CD14-positive monocyte (primary cell): Measurements from ENCODE around the gene KITLG. TPM values are rescaled to one million over a fixed set of nuclear protein-coding genes. Genes with fewer than 3 reads are reported as not detected.

ENCODE experiments used
- DNase-seq, 3 donors: peaks; one replicate each; pipeline ENCODE4 v3.0.0-alpha.2; 2011 to 2022
- H2AFZ ChIP-seq: 2 replicates; pipeline ENCODE4 v1.6.0; 2012; ENCODE audit warnings: mild to moderate bottlenecking, low read depth, low read length, inconsistent platforms; ENCODE audit not compliant: insufficient read depth, poor library complexity, severe bottlenecking
- H3K27ac ChIP-seq, 2 donors: 1 replicate in 1 of 2; 2 replicates in 1 of 2; pipeline ENCODE4 v1.5.1; 2012 to 2013; ENCODE audit warnings: low read length in 2 of 2, control low read depth in 1 of 2, inconsistent platforms in 1 of 2, low read depth in 1 of 2, mild to moderate bottlenecking in 1 of 2
- H3K27me3 ChIP-seq, 2 donors: one replicate each; pipeline versions ENCODE4 v1.6.0 to v1.6.1; 2011 to 2013; ENCODE audit warnings: low read length in 2 of 2; ENCODE audit not compliant: control insufficient read depth in 2 of 2, insufficient read depth in 2 of 2
- H3K36me3 ChIP-seq, 2 donors: replicated peaks in 1 of 2; 1 replicate in 1 of 2; 2 replicates in 1 of 2; pipeline versions ENCODE4 v1.5.1 to v1.6.1; 2012 to 2013; ENCODE audit warnings: low read length in 2 of 2, control low read depth in 1 of 2, inconsistent platforms in 1 of 2, mild to moderate bottlenecking in 1 of 2; ENCODE audit not compliant: insufficient read depth in 2 of 2, control insufficient read depth in 1 of 2
- H3K4me1 ChIP-seq, 2 donors: 1 replicate in 1 of 2; 2 replicates in 1 of 2; pipeline versions ENCODE4 v1.5.1 to v1.6.1; 2012 to 2013; ENCODE audit warnings: low read length in 2 of 2, control low read depth in 1 of 2, inconsistent platforms in 1 of 2, mild to moderate bottlenecking in 1 of 2, moderate library complexity in 1 of 2; ENCODE audit not compliant: insufficient read depth in 2 of 2, control insufficient read depth in 1 of 2
- H3K4me2 ChIP-seq: replicated peaks from 2 replicates; pipeline ENCODE3; 2012; ENCODE audit warnings: low read length, moderate library complexity, mild to moderate bottlenecking; ENCODE audit not compliant: poor library complexity, severe bottlenecking; ENCODE audit errors: extremely low read depth
- H3K4me3 ChIP-seq, 3 experiments: fragments of 200-600 bp in 1 of 3; sonication (generic) in 1 of 3; replicated peaks in 1 of 3; 1 replicate in 2 of 3; 2 replicates in 1 of 3; pipeline ENCODE4 v1.5.1; 2011 to 2013; ENCODE audit warnings: low read length in 3 of 3, mild to moderate bottlenecking in 3 of 3, control low read depth in 2 of 3, low read depth in 2 of 3, inconsistent platforms in 1 of 3, moderate library complexity in 1 of 3
- H3K79me2 ChIP-seq: 2 replicates; pipeline ENCODE4 v1.6.0; 2012; ENCODE audit warnings: mild to moderate bottlenecking, control low read depth, inconsistent platforms, low read length, moderate library complexity; ENCODE audit not compliant: insufficient read depth
- H3K9ac ChIP-seq: 2 replicates; pipeline ENCODE4 v1.6.0; 2017; ENCODE audit warnings: low read length, mild to moderate bottlenecking; ENCODE audit not compliant: insufficient read depth, poor library complexity, severe bottlenecking
- H3K9me3 ChIP-seq, 2 donors: replicated peaks in 1 of 2; 1 replicate in 1 of 2; 2 replicates in 1 of 2; pipeline versions ENCODE4 v1.5.1 to v1.6.1; 2012 to 2013; ENCODE audit warnings: low read length in 2 of 2, control low read depth in 1 of 2; ENCODE audit not compliant: control insufficient read depth in 1 of 2, insufficient read depth in 1 of 2
- H4K20me1 ChIP-seq: 2 replicates; pipeline ENCODE4 v1.6.0; 2012; ENCODE audit warnings: mild to moderate bottlenecking, low read length, control low read depth, moderate library complexity; ENCODE audit not compliant: insufficient read depth
- H3K27ac Mint-ChIP-seq, 7 donors: one replicate each; pipeline ENCODE4 v1.8.0; 2020; ENCODE audit warnings: mild to moderate bottlenecking in 7 of 7, mixed read lengths in 7 of 7, moderate library complexity in 6 of 7, inconsistent platforms in 2 of 7
- H3K27me3 Mint-ChIP-seq, 3 donors: one replicate each; pipeline ENCODE4 v1.8.0; 2021 to 2022; ENCODE audit warnings: low read depth in 3 of 3, mild to moderate bottlenecking in 3 of 3, mixed read lengths in 3 of 3, moderate library complexity in 3 of 3, inconsistent platforms in 1 of 3
- H3K36me3 Mint-ChIP-seq, 2 donors: one replicate each; pipeline ENCODE4 v1.8.0; 2020; ENCODE audit warnings: mixed read lengths in 2 of 2, inconsistent platforms in 1 of 2, mild to moderate bottlenecking in 1 of 2
- H3K4me1 Mint-ChIP-seq: one replicate; pipeline ENCODE4 v1.8.0; 2020; ENCODE audit warnings: mild to moderate bottlenecking, mixed read lengths
- H3K4me3 Mint-ChIP-seq, 2 donors: one replicate each; pipeline ENCODE4 v1.8.0; 2020; ENCODE audit warnings: mild to moderate bottlenecking in 2 of 2, mixed read lengths in 2 of 2, moderate library complexity in 1 of 2
- H3K9me3 Mint-ChIP-seq, 7 donors: one replicate each; pipeline ENCODE4 v1.8.0; 2020 to 2022; ENCODE audit warnings: mixed read lengths in 7 of 7, mild to moderate bottlenecking in 6 of 7, moderate library complexity in 6 of 7, inconsistent platforms in 2 of 7
- CTCF ChIP-seq: fragments of 200-600 bp; IDR thresholded peaks from one replicate; pipeline ENCODE4 v1.8.0; 2022; ENCODE audit warnings: antibody characterized with exemption, mild to moderate bottlenecking
- WGBS: methylation state at CpG from one replicate; pipeline ENCODE4 v1.1.5; 2013; ENCODE audit warnings: missing lambda C conversion rate; ENCODE audit not compliant: insufficient coverage; 5-methylcytosine and 5-hydroxymethylcytosine counted together
- intact Hi-C, 2 donors: fragments of 100-400 bp; cut with micrococcal nuclease; formaldehyde crosslinking; loops; one replicate each; pipeline versions ENCODE4 v1.15.0 to v1.15.1; 2023
- polyA plus RNA-seq, 3 donors: library from polyadenylated mRNA; depleted of rRNA in 1 of 3; unstranded in 2 of 3; stranded (reverse) in 1 of 3; fragments of 300-500 nt in 2 of 3; fragments of >200 nt in 1 of 3; fragmentation: Illumina TruSeq in 2 of 3; gene quantifications; 1 replicate in 2 of 3; 2 replicates in 1 of 3; pipeline ENCODE4 v1.2.3, GENCODE V29; 2012 to 2021

Gene KITLG
- polyA plus RNA-seq, 3 donors = 0.03 to 0.07 TPM; not detected in 1

GRCh38 chr12:88503281-88503703, 77.0 kb downstream of the KITLG start:
- H3K9me3 Mint-ChIP-seq = peaks cover 0 to 7% (median 3%) of the 10 kb centered on the region in 7 donors
- 100% methylated on average over 1 of the region's 3 CpGs for WGBS
- H3K27ac Mint-ChIP-seq = no peak overlapping the region
- Histone ChIP-seq H2AFZ (no peak overlapping the region), H3K4me3 (no peak overlapping the region), H4K20me1 (no peaks in the 10 kb centered on the region), H3K9ac (no peak overlapping the region), H3K27ac (no peak overlapping the region), H3K4me1 (no peaks in the 10 kb centered on the region), H3K27me3 (no peaks in the 10 kb centered on the region), H3K4me2 (no peak overlapping the region), H3K79me2 (no peaks in the 10 kb centered on the region), H3K36me3 (no peaks in the 10 kb centered on the region), H3K9me3 (no peaks in the 10 kb centered on the region)
- TF ChIP-seq CTCF = no peak
- intact Hi-C loops = no loop called here
- no peak overlapping the region for H3K4me3 Mint-ChIP-seq
- H3K36me3 Mint-ChIP-seq = no peaks in the 10 kb centered on the region
- no peak for DNase-seq
- no peaks in the 10 kb centered on the region for H3K4me1 Mint-ChIP-seq
- no peaks in the 10 kb centered on the region for H3K27me3 Mint-ChIP-seq

GRCh38 chr12:88501972-88502938, 78.0 kb downstream of the KITLG start:
- H3K4me2 ChIP-seq = no peak overlapping the region
- no peak overlapping the region for H3K4me3 ChIP-seq
- no peaks in the 10 kb centered on the region for H3K36me3 ChIP-seq
- H3K79me2 ChIP-seq = no peaks in the 10 kb centered on the region
- Mint-ChIP-seq H3K27me3 (no peaks in the 10 kb centered on the region), H3K9me3 (peaks cover 0 to 3% (median 2%) of the 10 kb centered on the region in 7 donors), H3K27ac (no peak overlapping the region), H3K4me3 (no peak overlapping the region), H3K4me1 (no peaks in the 10 kb centered on the region), H3K36me3 (no peaks in the 10 kb centered on the region)
- H3K27ac ChIP-seq = no peak overlapping the region
- no peaks in the 10 kb centered on the region for H3K4me1 ChIP-seq
- TF ChIP-seq CTCF = no peak
- no peaks in the 10 kb centered on the region for H3K9me3 ChIP-seq
- no peak for DNase-seq
- intact Hi-C loops = no loop called here
- WGBS = 100% methylated on average over 3 of the region's 5 CpGs
- no peaks in the 10 kb centered on the region for H3K27me3 ChIP-seq
- H3K9ac ChIP-seq = no peak overlapping the region
- H4K20me1 ChIP-seq = no peaks in the 10 kb centered on the region
- no peak overlapping the region for H2AFZ ChIP-seq
